ACC112 (cell line): Measurements from ENCODE around the gene CRADD.

Experiments used
- H2AFZ ChIP-seq: fragments of 200-600 bp; sonication (generic); one replicate; pipeline ENCODE4 v1.6.0; 2017; ENCODE audit warnings: antibody characterized with exemption, low read length; ENCODE audit not compliant: unreplicated experiment
- H3K27ac ChIP-seq: fragments of 200-600 bp; sonication (generic); 2 replicates; pipeline ENCODE4 v1.5.1; 2014; ENCODE audit warnings: low read depth, mild to moderate bottlenecking, antibody characterized with exemption, low read length, moderate library complexity
- H3K27me3 ChIP-seq: fragments of 200-600 bp; sonication (generic); 2 replicates; pipeline ENCODE4 v1.6.1; 2014; ENCODE audit warnings: mild to moderate bottlenecking, antibody characterized with exemption, low read length, moderate library complexity, mixed read lengths; ENCODE audit not compliant: insufficient read depth
- H3K36me3 ChIP-seq: fragments of 200-600 bp; sonication (generic); 2 replicates; pipeline ENCODE4 v1.6.1; 2016; ENCODE audit warnings: mild to moderate bottlenecking, antibody characterized with exemption, low read length, moderate library complexity, mixed read lengths; ENCODE audit not compliant: insufficient read depth
- H3K4me1 ChIP-seq: fragments of 200-600 bp; sonication (generic); one replicate; pipeline ENCODE4 v1.6.1; 2016; ENCODE audit warnings: low read length, mixed read lengths; ENCODE audit not compliant: insufficient read depth, unreplicated experiment, control insufficient read depth
- H3K4me3 ChIP-seq: fragments of 200-600 bp; sonication (generic); 2 replicates; pipeline ENCODE4 v1.5.1; 2014; ENCODE audit warnings: mild to moderate bottlenecking, low read depth, low read length
- H3K79me2 ChIP-seq: fragments of 200-600 bp; sonication (generic); one replicate; pipeline ENCODE4 v1.6.0; 2016; ENCODE audit warnings: low read length; ENCODE audit not compliant: control insufficient read depth, unreplicated experiment, insufficient read depth

The CRADD gene

DNA sequence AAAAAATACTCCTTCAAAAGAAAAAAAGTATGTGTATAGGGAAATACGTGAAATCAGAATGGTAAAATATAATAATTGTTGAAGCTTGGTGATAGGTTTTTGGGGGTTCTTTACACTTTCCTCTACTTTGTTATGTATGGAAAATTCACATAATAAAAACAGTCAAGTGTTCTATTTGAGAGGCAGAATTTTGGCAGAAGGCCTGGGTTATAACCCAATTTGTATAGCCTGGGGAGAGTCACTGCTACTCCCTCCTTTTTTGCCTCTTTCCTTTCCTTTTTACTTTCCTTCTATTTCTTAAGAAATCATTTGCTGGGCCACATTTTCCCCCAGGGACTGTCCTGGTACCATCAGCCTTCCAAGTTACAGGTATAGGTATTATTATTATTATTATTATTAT lies 105.7 kb downstream of the CRADD start:
- Histone ChIP-seq H2AFZ (no peak overlapping the region), H3K4me1 (peaks cover 76% of the 10 kb centered on the region), H3K36me3 (no peaks in the 10 kb centered on the region), H3K4me3 (no peak overlapping the region), H3K27me3 (no peaks in the 10 kb centered on the region), H3K27ac (peak overlapping the region; percentile 100), H3K79me2 (peaks cover 8% of the 10 kb centered on the region)

DNA sequence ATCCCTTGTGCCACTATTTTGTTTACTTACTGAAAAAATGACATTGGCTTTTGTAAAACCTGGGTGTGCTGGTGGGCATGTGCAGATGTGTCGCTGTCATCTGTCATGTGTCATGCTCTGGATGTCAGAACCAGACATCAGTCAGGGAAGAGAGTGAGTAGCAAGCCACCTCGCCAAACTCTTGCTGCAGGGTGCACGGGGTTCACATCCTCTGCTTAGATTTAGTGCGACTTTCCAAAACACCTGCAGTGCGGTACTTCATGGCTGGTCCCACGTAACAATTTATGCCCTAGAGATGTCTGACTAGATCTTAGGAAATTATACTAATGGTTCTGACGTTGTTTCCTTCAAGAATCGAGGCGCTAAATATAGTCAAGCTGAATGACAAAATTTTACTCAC lies 106.7 kb downstream of the CRADD start:
- H3K27ac ChIP-seq = peak overlapping the region; percentile 100
- no peaks in the 10 kb centered on the region for H3K36me3 ChIP-seq
- H3K4me3 ChIP-seq = peak overlapping the region; percentile 56; the same call in 1 of the 2 replicates
- H3K4me1 ChIP-seq = peaks cover 71% of the 10 kb centered on the region
- peaks cover 8% of the 10 kb centered on the region for H3K79me2 ChIP-seq
- peak overlapping the region; percentile 66 for H2AFZ ChIP-seq
- no peaks in the 10 kb centered on the region for H3K27me3 ChIP-seq

DNA sequence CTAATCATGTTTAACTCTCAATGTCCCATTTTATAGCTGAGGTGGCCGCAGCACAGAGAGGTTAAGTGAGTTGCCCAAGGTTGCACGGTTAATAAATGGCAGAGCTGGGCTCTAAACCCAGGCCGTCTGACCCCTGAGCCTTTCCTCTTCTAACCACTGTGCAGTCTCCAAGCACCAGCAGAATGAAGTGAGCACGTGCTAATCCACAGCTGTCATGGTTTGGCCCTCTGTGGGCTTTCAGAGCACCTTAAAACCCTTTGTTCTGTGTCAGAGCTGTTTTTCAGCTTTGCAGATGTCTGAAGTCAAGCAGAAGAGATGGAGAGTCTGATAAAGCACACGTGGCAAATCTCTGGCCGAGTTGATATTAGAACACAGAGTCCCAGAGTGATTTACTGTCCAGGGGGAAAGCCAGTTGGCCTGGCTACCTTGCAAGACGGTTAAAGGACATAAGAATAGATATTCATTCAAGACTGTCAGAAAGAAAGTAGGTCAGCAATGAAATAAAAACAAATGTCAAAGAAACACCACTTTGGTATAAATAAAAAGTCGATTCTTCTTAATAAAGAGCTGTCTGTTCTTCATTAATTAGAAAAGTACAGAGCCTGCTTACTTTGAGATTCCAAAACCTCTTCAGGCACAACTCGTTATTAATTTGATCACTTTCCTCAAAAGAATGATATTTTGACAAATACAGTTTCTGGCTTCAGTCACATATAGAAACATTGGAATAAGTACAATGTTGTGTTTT lies 107.3 kb downstream of the CRADD start:
- Histone ChIP-seq H3K79me2 (peaks cover 6% of the 10 kb centered on the region), H2AFZ (peak overlapping the region; percentile 66), H3K4me3 (peak overlapping the region; percentile 56), H3K36me3 (no peaks in the 10 kb centered on the region), H3K27me3 (no peaks in the 10 kb centered on the region), H3K4me1 (peaks cover 72% of the 10 kb centered on the region), H3K27ac (peak overlapping the region; percentile 100)

DNA sequence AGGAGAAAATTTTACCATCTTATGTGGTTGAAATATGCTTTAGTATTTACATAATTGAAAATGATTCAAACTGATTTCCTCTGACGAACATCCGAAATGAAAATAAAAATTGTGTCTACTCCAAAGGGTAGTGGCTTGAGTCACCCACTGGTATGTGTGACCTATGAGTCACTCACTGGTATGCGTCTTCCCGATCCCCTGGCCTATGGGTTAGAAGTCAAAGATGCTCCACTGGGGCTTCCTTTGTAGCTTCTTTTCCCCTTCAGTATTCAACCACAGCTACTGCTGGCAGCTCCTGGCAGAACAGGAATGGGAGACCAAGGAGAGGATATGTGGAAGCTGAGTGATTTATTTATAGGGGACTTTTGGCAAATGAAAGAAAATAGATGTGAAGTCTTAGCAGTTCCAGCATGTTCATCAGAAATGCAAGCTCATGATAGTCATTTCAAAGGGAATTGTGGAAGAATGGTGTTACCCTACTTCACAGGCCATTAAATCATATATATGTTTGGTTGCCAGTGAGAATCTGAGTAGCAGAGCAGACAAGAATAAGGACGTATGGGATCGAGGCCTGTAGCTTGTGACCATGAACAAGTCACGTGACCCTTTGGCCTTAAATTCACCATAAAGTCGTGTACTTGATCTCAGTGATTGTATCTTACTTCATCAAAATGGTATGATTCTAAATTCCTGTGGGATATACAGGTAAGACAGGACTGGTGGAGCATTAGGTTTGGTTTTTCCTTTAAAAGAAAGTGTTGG lies 108.3 kb downstream of the CRADD start:
- Histone ChIP-seq H2AFZ (no peak overlapping the region), H3K36me3 (no peaks in the 10 kb centered on the region), H3K27me3 (no peaks in the 10 kb centered on the region), H3K27ac (peak overlapping the region; percentile 100), H3K79me2 (peaks cover 6% of the 10 kb centered on the region), H3K4me1 (peaks cover 70% of the 10 kb centered on the region), H3K4me3 (peak overlapping the region; percentile 56)

DNA sequence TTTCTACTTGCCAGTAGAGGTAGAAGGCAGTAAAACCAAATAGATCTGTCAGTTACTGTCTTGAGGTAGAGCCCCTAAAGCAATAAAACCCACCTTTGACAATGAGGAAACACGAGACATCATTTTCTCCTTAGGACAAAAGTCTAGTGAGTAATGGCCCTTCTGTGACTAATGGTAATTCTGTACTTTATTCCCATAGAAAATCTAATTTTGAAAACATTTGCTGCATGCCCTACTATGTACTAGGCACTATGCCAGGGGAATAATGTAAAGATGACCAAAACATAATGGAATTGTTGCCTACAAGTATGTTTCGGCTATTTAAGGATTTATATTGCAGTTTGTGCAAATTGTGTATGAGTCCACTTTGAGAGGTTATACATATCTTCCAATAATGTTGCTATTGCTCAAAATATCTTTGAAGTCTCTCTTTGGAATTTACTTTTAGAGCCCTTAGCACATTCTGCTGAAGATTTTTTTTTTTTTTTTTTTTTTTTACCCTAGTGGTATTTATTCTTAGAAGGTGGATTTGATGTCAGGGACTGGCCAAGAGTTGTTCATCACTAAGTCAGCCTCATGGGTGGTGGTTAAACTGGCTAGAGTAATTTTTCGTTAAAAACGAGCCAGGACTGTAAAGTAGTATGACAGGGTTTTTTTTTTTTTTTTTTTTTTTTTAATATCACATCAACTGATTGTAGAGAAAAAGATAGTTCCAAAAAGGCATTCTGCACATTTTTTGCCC lies 109.7 kb downstream of the CRADD start:
- Histone ChIP-seq H3K36me3 (no peaks in the 10 kb centered on the region), H3K27me3 (no peaks in the 10 kb centered on the region), H3K27ac (peak overlapping the region; percentile 100), H3K79me2 (peaks cover 3% of the 10 kb centered on the region), H3K4me1 (peaks cover 78% of the 10 kb centered on the region), H2AFZ (peak overlapping the region; percentile 20), H3K4me3 (no peak overlapping the region)

DNA sequence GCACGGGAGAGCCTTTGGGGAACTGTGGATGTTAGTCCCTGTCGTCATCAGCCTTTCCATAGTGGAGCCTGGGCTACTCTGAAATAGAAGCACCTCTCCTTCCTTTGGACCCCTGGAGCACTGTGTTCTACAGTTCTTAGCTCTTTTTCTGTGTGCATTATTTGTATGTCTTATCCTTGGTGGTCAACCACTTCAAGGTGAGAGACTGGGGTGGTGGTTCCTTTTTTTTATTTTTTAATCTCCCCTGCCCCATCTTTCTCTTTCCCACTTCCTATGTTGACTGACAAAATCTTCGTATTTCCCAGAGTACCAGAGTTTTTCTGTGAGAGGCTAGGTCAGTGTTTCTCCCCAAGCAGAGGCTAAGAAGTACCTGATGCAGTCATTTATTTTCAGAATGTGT lies 111.7 kb downstream of the CRADD start:
- Histone ChIP-seq H3K27me3 (no peaks in the 10 kb centered on the region), H3K4me1 (peaks cover 71% of the 10 kb centered on the region), H3K79me2 (peaks cover 3% of the 10 kb centered on the region), H3K36me3 (no peaks in the 10 kb centered on the region), H2AFZ (no peak overlapping the region), H3K27ac (no peak overlapping the region), H3K4me3 (no peak overlapping the region)

DNA sequence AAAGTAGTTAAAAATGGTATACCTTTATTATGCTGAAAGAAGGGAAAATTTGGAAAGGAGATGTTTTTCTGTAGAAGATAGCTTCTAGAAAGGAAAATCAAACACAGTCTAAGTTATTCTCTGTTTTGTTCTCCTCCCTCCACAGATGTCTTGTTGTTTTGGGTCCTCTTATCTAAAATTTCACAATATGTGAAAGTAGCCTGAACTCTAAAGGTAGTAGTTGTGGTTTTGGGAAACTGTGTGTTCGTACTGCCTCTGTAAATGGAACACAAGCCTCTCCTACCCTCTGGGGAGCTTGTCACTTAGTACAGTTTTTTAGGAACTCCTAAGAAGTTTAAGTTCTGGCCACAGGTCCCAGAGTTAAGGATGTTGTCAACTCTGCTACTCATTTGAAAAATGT lies 112.6 kb downstream of the CRADD start:
- H3K27ac ChIP-seq = peak overlapping the region; percentile 77
- H3K4me3 ChIP-seq = no peak overlapping the region
- no peak overlapping the region for H2AFZ ChIP-seq
- H3K79me2 ChIP-seq = peaks cover 3% of the 10 kb centered on the region
- peaks cover 66% of the 10 kb centered on the region for H3K4me1 ChIP-seq
- no peaks in the 10 kb centered on the region for H3K27me3 ChIP-seq
- no peaks in the 10 kb centered on the region for H3K36me3 ChIP-seq

DNA sequence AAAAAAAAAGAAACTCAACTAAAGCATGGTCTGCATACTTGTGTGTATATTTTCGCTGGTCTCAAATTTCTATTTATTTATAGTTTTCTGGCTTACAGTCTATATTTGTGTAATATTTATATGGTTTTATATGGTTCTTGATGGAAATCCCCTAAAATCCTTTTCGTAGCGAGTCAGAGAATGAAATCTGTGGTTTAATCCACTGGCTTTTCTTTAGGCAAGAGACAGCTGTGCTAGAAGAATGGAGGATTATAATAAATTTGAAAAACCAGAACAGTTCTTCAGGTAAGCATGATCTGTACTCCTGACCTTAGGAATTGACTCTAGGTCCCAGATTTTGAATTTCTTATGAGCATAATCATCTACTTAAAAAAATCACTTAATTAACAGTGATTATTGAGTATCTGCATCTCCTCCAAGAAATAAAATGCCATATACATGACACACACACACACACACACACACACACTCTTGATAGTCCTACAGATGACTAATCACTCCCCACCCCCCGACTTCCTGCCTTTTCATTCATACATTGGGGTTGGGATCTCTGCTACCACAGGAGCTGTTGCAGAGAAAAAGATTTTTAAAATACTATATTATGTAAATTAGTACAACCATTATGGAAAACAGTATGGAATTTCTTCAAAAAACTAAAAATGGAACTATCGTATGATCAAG lies 113.4 kb downstream of the CRADD start:
- no peak overlapping the region for H3K4me3 ChIP-seq
- H3K4me1 ChIP-seq = peaks cover 60% of the 10 kb centered on the region
- H3K27ac ChIP-seq = peak overlapping the region; percentile 77
- no peaks in the 10 kb centered on the region for H3K36me3 ChIP-seq
- H3K79me2 ChIP-seq = peaks cover 3% of the 10 kb centered on the region
- H3K27me3 ChIP-seq = no peaks in the 10 kb centered on the region
- no peak overlapping the region for H2AFZ ChIP-seq

DNA sequence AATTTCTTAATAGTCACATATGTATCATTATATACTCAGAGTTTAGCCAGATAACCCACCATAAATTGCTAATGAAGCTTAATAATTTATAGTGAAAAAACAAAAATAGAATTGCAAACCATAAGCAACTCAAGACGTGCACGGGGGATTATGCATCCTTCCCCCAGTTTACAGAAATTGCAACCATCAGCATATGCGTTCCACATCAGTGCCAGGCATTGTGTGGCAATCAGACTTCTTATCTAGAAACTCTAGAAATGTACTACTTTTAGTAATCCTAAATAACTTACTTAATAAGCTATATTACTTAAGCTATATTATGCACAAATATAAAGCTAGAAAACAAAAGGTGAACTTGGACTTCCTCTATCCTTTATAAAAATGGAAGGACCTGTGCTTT lies 115.8 kb downstream of the CRADD start:
- Histone ChIP-seq H2AFZ (no peak overlapping the region), H3K27ac (no peak overlapping the region), H3K4me1 (peaks cover 37% of the 10 kb centered on the region), H3K4me3 (no peak overlapping the region), H3K27me3 (no peaks in the 10 kb centered on the region), H3K79me2 (no peaks in the 10 kb centered on the region), H3K36me3 (no peaks in the 10 kb centered on the region)

DNA sequence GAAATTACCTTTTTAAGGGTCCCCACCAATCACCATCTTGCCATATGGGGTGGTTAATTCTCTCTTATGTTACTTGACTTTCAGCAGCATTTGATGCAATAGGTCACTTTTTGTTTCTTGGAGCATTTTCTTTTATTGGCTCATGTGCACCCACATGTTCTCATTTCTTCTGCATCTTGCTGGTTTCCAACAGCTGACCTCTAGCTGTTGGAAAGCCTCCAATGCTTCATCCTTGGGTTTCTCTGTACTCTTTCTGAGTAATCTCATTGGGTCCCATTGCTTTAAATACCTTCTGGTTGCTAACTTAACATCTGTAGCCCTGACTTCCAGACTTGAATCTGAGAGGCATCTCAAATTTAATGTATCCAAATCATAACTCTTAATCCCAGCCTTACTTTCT lies 116.8 kb downstream of the CRADD start:
- Histone ChIP-seq H3K79me2 (no peaks in the 10 kb centered on the region), H3K4me1 (peaks cover 41% of the 10 kb centered on the region), H3K4me3 (no peak overlapping the region), H3K27ac (no peak overlapping the region), H2AFZ (no peak overlapping the region), H3K27me3 (no peaks in the 10 kb centered on the region), H3K36me3 (no peaks in the 10 kb centered on the region)
